Uterus (tissue), 2 donors: ENCODE data around the gene KCNA2.

ENCODE experiments used
- POLR2A ChIP-seq, 2 donors: fragments of 450-650 bp; IDR thresholded peaks; one replicate each; pipeline ENCODE4 v1.6.1; 2016; ENCODE audit warnings: antibody characterized with exemption in 2 of 2, mild to moderate bottlenecking in 1 of 2, moderate library complexity in 1 of 2
- TF ChIP-seq, protein P1 (sequence below), 4 experiments: fragments of 200-600 bp in 2 of 4; fragments of 450-650 bp in 2 of 4; sonication (generic) in 2 of 4; IDR thresholded peaks; one replicate each; pipeline ENCODE4 v1.5.1; 2016 to 2019; ENCODE audit warnings: antibody characterized with exemption in 4 of 4, mild to moderate bottlenecking in 2 of 4, moderate library complexity in 1 of 4

DNA sequence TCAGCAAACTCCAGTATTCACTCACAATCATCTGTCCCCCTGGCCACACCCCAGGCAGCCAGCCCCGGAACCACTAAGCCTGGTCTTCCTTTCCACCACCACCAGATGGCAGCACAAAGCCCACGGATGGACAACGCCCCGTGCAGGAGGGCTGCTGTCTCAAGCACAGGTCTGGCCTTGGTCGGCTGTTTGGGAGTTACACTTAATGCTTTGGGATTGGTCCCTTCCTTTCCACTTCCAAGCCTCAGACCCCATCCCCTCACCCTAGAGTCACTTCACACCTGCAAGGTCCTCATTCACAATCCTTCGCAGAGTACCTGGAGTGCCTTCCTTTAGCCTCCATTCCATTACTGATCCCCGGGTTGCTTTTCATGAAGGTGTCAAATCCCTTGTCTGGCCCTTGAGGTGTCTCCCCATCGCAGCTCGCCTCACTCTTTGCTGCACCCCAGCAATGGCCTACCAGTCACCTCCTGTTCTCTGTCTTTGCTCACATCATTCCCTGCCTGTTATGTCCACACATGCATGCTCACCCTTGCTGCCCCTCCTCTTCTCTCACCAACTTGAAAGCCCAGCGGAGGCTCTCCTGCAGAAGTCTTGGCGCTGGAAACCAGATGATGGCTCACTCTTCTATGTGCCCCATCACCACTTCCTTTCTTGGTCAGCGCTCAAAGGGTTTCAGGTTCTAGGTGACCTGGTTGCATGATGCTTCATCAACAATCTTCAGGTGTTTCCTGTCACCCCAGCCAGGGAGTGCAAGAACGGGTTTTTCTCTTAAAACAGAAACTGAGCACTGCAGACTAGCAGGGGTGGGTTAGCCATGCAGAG, 24.9 kb upstream of the KCNA2 start:
- TF ChIP-seq, protein P1, sequence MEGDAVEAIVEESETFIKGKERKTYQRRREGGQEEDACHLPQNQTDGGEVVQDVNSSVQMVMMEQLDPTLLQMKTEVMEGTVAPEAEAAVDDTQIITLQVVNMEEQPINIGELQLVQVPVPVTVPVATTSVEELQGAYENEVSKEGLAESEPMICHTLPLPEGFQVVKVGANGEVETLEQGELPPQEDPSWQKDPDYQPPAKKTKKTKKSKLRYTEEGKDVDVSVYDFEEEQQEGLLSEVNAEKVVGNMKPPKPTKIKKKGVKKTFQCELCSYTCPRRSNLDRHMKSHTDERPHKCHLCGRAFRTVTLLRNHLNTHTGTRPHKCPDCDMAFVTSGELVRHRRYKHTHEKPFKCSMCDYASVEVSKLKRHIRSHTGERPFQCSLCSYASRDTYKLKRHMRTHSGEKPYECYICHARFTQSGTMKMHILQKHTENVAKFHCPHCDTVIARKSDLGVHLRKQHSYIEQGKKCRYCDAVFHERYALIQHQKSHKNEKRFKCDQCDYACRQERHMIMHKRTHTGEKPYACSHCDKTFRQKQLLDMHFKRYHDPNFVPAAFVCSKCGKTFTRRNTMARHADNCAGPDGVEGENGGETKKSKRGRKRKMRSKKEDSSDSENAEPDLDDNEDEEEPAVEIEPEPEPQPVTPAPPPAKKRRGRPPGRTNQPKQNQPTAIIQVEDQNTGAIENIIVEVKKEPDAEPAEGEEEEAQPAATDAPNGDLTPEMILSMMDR (IDR thresholded peaks at IDR 0.05), result peak; percentile 68 to 88 (median 82)
- TF ChIP-seq POLR2A (IDR thresholded peaks at IDR 0.05), result no peak
